ENCODE measurements around the gene SLIT3.

Gene SLIT3

DNA sequence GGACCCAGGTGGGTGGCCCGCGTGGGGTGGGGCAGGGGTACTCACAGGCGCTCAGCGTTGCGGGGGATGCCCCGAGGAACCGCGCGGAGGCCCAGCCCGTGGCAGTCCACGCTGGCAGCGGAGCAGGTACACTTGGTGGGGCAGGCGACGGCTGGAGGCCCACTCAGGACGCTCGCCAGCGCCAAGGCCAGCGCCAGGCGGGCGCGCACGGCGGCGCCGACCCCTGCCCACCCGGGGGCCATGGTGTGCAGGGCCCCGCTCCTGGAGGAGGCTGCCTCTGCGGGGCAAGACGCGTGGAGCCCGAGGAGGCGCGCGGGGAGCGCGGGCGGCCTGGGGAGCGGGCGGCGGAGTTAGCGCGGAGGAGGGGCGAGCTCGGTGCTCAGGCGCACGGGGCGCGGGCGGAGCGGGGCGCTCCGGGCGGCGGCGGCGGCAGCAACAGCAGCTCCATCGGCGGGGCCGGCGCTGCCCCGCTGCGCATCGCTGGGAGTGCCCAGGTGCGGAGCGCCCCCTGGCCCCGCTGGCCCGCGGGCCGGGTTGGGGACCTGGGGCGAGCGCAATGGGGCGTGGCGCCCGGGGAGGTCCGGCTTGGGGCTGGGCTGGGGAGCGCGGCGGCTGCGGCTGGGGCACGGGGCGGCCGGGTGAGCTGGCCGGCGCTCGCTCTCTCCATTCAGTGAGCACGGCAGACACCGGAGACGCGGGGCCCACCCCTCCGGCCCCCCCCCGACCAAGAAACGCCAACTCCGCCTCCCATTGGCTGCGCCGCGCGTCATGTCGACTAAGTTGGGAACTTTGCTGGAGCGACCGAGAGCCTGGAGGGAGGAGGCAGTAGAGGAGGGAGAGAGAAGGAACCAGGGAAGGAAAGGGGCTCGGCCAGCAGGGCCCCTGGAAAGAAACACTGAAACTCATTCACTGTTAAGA, at the start of gene SLIT3:
Gene SLIT3, minus strand, starts transcription at position 672 of the 918 bp plus-strand sequence. Its CDS starts 430 bp downstream, at position 242.
- no peak for DNase-seq

DNA sequence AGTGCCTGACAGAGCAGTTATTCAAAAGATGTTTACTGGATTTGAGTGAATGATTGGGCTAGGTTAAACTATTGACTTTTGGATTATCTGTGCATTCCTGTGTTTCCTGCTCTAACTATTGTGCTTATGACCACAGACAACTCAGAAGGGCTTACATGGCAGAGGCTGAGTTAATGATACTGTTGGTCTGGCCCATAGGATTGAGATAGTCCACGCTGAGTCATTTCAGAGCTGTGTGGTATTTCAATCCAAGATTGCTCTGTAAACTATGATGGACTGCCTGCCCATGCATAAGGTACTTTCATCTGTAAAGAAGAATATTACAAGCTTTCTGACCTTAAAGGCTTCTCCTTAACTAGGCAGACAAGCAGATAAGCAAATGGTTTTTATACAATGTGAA, 49.1 kb upstream of the SLIT3 start:
- DNase-seq, result no peak

DNA sequence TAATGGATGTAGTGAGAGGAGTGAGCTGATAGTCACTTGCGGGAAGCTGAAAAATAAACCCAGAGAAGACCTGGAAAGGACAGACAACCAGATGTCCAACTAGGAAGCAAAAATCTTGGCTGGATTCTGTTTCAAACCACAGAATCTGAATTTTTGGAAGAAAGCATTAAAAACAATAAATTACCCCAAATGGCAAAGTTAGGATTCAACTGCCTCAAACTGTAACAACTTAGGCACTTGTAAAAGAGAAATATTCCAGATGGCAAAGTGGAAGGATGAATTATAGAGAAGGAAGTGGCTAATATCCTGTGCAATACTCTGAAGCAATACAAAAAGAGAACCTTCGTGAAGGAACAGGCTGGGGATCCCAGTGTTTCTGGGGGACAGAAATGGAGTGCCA, 46.8 kb upstream of the SLIT3 start:
- DNase-seq, result no peak

DNA sequence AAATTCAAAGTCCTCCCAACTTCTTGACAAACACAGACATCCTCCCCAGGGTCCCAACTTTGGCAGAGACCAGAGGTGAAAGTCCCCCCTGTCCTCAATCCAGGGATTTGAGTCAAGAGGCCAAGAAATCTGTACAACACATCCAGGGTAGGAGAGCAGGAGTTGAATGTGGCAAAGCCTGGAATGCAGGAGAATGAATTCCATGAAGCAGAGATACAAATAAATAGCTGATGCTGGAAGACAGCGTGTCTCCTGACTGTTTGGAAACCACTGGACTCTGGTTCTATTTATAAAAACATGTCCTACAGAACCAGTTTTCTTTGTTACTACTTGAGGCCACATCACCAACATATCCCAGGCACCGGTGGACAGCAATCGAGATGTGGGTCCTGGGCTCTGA, 43.7 kb upstream of the SLIT3 start:
- no peak for DNase-seq

DNA sequence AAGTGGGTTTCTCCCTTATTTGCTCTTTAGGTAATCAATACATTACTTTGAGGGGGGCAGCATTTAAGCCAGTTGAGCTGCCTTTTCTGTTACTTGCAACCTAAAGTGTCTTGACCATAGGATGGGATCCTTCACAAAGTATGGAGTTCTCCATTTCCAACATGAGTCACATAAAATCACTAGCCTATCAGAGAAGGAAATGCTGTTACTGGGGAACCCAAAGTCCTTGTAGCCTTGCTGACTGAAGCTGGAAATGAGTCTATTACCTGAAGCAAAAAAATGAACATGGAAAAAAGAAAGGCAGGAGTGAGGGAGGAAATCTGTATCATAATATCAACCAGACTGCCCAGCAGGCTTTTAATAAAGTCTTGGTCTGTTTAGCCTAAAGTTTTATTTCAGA, 42.8 kb upstream of the SLIT3 start:
- DNase-seq, result no peak

DNA sequence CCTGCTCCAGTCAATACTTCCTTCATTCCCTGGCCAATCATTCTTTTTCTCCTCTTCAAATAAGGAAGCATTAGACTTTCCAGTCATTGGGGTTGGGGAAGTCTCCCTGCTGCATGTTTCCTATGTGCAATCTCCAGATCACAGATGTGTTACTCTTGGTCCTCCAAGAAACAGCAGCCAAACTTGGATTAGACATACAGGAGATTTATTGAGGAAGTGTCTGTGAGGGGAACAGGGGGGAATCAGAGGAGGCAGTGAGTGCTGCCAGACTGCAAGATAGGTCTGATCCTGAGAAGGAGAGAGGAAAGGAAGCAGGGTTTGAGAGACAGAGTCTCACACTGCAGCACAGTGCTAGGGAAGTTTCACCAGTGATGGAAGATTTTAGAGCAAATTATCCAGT, 40.6 kb upstream of the SLIT3 start:
- DNase-seq, result no peak

DNA sequence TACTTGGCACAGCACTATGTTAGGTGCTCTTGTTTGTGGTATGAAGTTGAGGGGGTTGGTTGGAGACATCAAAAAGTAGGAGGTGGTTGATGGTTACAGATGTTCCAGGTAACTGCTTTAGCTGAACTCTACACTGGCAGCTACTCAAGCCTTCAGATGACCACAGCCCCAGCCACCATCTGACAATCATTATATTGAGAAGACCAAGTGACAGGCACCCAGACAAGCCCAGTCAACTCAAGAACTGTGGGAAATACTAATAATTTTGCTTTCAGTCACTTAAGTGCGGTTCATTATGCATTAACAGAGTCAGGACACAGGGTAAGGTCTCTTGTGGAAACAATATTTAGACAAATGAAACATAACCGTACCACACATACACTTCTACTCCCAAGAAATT, 38.9 kb upstream of the SLIT3 start:
- DNase-seq, result no peak

DNA sequence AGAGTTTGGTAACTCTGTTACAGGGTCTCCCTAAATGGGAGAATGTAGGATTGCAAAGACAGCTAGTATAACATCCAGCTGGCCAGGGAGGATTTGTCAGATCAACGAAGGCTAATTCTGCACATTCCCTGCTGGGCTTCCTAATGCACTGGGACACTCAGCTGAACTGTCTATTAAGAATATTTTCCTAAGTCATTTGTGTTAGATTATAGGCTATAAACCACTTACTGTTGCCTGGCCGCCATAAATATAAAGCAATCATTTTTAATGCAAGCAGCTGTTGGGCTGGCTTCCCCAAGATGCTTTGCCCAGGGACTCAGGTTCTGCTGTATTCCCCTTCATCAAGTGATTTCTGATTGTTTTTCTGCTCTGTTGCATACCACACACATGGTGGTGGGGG, 35.3 kb upstream of the SLIT3 start:
- no peak for DNase-seq

DNA sequence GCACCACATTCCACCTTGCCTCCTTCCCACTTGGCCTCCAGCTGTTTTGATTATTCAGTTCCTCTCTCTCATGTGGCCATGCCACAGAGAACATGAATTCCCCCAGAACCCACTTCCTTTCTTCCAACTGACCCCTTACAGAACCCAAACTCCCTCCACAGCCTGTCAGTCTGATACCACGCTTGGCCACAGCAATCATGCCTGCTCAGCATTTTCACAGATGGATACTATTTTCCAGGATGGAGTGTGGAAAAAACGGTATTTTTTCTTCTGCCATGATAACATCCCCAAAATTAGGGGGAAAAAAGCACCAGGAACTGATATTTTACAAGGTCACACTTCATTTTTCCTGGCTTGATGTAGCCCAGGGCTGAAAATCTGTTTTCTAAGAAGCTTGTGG, 34.9 kb upstream of the SLIT3 start:
- DNase-seq, result no peak

DNA sequence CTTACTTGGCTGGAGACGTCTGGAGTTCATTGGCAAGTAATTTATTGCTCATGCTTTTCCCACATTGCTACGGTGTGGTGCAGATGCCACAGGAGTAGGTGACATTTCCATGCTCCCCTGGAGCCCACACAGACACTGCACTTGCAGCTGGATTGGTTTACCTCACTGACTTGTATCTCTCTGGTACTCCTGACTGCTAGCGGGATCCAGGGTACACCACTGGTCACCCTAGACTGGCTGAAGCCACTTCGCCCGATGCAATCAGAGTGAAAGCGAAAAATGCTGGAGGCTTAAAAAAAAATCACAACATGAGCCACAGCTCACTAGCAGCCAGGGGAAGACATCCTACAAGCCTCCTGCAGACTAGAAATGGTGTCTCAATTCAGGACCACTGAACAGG, 32.6 kb upstream of the SLIT3 start:
- DNase-seq, result no peak

DNA sequence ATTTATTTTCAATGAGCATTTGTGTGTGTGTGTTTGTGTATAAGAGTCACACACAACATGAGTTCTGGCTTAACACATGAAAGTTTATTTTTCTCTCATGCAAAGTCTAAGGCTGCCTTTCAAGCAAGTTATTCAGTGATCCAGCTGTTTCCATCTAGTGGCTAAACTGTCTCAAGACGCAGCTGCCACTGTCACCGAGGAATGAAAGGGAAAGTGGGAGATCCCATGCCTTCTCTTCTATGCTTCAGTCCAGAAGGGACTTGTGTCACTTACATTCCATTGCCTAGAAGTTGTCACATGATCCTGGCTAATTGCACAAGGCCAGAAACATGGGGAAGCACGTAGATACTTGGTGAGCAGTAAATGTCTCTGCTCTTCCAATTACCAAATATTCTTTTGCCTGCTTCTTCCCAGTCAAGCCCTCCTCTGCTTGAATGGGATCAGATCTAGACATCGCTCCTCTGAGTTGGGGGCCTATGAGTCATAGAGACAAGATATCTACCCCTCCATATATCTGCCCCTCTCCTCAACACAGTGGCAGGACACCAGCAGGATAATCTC, 30.4 kb upstream of the SLIT3 start:
- DNase-seq, result no peak

DNA sequence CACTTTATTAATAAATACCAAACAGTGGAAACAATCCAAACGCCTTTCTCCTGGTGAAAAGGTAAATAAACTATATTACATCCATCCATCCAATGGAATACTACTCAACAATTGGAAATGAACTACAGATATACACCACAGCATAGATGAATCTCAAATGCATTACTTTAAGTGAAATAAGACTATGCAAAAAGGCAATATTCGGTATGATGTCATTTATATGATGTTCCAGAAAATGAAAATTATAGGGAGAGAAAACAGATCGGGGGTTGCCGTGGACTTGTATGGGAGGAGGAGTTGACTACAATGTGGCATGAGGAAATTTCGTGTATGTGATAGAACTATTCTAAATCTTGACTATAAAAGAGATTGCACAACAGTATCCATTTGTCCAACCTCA, 27.5 kb upstream of the SLIT3 start:
- no peak for DNase-seq

DNA sequence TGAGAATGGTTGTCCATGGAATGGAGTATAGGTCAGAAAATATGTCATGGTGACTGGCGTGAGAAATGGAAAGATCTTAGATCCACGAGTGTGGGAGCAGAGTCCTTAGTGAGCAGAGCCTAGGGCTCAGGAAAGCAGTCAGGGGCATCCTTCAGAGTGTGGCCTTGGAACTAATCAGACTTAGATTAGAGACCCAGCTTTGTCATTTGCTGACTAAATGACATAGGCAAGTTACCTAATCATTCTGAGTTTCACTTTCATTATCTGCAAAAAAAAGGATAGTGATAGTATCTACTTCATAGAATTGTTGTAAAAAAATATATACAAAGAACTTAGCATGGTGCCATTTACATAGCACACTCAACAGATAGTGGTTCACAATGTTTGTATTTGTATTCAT, 24.3 kb upstream of the SLIT3 start:
- no peak for DNase-seq

DNA sequence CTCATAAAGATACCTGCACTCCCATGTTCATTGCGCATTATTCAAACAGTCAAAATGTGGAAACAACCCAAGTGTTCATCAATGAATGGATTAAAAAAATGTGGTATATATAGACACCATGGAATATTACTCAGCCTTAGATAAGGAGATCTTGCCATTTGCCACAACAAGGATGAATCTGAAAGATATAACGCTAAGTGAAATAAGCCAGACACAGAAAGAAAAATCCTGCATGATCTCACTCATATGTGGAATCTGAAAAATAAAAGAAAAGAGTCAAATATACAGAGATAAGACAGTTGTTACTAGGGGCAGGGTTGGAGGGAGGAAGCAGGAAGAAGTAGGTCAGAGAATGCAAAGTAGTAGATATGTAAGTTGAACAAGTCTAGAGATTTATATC, 17.6 kb upstream of the SLIT3 start:
- no peak for DNase-seq

DNA sequence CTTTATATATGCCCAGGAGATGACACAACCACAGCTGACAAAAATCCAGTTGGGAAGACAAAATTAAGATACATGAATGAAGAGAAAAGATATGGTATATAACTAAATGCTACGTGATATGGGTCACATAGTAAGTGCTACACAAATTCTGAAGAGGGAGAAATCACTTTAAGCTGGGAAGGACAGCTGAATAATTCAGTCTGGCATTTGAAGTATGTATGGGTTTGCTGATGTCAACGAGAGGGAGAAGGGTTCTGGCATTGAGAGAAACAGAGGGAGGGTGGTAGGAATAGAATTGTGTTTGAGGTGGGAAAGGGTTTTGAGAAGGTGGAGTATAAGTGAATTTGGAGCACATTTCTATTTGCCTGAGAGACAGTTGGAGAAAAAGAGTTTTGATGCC, 6.7 kb upstream of the SLIT3 start:
- DNase-seq, result no peak

DNA sequence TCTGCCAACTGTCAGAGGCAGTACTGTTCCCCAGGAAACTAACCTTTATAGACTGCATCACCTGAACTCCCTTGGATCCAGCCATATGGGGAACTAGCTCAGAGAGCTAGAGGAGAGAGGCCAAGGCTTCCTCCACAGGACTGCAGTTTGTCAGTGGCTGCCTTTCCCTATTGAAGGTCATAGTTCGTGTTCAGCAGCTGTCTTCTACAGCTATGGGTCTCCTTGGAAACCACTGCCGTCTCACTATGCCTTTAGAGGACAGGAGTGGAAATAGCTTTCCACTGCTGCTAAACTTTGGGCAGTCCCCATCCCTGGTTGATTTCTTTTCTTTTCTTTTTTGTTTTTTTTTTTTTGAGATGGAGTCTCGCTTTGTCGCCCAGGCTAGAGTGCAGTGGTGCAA, 4.4 kb upstream of the SLIT3 start:
- no peak for DNase-seq

DNA sequence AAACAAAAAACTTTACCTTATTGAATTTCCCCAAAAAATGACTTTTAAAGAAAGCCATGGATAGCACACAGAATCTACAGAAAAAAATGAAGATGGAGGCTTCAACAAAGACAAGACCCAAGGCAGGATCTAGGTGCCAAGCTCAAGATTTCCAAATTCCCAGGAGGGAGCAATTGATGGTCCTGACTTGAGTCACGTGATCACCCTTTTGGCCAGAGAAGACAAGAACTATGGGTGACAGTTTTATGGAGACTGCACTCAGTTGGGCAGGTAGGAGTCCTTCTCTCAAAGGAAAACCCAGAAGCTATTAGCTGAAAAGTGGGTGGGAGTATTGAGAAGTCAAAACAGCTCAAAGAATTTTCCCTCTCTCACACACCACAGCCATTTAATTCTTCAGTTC, 3.2 kb upstream of the SLIT3 start:
- no peak for DNase-seq

DNA sequence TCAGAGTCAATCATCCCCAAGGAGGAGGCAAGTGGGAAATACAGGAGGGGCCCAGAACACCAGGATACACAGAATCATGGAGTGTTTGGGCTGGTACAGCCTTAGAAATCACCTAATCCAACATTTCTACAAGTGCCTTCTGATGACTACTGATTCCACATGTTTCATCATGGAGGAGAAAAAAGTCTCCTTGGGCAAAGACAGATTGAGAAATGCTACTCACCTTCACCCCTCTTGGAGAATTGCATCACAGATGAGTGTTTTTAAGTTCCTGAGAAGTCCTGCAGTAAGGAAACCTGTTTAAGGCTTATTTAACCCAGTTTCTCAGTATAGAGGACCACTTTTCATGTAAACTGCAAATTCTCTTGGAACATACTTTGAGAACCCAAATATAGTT, 2.2 kb upstream of the SLIT3 start:
- DNase-seq, result no peak

DNA sequence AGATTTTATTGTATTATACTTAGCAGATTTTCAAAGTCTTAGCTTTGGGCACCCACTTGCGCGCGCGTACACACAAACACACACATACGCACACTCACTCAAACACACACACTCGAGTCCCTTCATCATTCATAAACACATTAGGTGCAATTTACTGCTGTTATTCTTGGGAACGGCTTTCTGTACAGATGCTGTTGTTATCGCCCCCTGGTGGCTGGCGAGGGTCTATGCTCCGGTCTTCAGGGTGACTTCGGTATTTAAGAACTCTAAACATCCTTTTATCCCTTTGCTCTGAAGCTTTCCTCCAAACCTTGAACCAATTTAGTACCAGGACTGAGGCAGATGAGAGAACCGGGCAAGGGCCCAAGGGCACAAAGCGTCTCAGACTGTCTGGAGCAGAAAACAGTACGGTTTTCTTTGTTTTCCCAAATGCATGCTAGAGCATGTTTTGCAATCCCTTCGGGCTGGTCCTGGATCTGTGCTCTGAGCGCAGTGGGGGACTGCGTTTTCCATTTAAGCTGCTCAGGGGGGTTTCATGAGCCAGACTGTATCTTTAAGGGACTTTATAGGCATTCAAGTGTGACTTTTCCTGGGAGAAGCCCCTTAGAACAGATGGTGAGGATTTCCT, 1.7 kb upstream of the SLIT3 start:
- peak; percentile 26 for DNase-seq

DNA sequence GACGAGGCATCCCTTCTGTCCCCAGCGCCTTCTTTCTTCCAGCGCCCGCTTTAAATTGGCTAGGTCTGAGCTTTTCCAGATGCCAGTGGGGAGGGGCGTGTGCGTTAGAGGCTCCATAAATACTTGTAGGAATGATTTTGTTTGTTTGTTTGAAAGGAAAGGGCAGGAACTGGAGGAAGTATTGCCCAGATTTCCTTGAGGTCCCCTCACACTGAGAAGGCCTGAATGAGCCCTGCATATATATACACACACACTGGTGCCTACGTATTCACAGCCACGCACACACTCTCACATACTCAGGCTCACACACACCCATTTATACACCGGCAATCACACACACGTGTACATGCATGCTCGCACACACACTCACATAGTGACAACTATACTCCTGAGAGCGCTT, 1.0 kb upstream of the SLIT3 start:
- no peak for DNase-seq

DNA sequence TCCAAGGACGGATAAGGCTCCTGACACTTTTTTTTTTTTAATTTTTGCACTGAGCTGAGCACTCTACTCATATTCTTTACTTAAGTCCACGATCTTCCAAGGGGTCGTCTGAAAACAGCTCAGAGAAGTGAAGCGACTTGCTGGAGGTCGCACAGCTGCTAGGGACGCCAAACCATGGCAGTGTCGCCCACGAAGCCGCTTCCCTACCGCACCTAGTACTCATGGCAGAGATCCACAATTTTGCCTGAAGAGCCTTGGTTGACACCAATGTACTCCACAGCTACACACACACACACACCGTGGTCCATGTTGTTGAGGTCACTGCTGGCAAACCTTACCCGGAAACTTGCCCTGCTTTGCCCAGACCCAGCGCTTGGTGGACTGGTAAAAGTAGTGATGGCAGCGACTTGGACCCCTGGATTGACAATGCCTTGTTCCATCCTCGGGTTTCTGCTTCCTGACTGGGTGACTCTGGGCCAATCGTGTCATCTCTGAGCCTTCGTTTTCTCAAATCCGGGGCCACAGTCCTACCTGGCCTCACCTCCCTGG, 521 bp upstream of the SLIT3 start:
- no peak for DNase-seq

DNA sequence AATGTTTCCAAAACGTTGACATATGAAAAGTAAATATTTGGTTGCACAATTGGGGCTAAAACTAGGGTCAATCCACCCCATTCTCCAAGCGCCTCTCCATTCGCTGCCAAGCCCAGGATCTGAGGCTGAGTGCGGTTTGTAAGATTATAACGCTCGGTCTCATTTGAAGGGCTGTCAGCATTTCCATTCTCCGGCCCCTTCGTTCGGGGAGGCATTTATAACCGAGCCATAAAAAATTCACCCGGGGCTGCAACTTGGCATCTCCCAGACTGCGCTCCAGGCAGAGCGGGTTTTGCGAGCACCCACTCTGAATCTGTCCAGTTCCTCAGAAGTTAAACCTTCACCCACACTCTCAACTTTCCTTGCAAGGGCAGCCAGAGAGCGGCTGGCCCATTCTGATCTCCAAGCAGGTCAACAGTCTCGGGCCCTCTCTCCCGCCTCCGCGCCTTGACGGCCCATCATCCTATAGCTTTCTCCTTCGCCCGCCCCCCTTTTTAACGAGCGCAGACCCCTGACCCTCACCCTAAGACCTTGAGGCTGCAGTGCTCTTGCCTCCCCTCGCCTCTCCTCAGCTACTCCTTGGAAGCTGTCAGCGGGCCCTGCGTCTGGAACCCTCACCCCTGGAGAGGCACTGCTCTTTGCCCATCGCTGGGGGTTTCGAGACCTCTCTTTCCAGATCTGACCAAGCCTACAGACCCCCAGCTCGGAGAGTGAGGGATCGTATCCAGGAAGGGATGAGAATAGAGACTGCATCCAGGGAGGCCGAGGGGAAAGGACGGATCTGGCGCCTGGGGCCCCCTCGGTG, 1.1 kb downstream of the SLIT3 start:
- no peak for DNase-seq

DNA sequence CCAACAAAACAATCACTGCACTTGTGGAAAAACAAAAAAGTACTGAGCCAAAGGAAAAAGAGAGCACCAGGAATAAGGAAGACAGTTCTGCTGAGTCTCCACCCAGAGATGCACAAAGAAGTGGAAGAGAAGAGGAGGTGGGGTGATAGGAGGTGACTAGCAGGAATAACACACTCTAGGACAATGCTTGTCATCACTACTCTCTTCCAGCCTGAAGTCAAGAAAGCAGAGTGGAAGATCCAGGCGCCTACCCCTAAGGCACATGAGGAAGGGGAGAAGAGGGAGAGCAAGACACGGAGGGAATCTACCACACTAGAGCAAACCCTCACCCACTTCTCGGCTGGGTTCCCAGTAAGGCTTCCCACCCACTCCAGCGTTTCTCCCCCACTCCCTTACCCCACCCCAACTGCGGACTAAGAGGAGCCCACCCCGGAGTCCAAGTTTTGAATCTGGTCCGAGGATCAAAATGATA, 1.7 kb downstream of the SLIT3 start:
- no peak for DNase-seq

All from activated gamma-delta T cell treated with Interleukin-2 at 50 U/mL for 16 hours (primary cell).